ENCODE measurements around the gene ICAM2. TPM values are rescaled to one million over a fixed set of nuclear protein-coding genes. Genes with fewer than 3 reads are reported as not detected.

Gene ICAM2
- total and polyA plus RNA-seq, 4 donors = 58.7 to 77.7 (median 62.2) TPM

GRCh38 chr17:64005734-64006167, 14.7 kb downstream of the ICAM2 start:
- H3K4me1 ChIP-seq (ENCODE audit: control insufficient read depth in 5 of 5, insufficient read depth in 5 of 5, low read length in 5 of 5) = peaks cover 0 to 30% (median 24%) of the 10 kb centered on the region in 5 donors
- WGBS, 2 donors = 32 to 35% methylated on average over 6 of the region's 6 CpGs
- peaks cover 0 to 1% (median 0%) of the 10 kb centered on the region in 4 donors for H3K9me3 ChIP-seq (ENCODE audit: control insufficient read depth in 4 of 4, insufficient read depth in 3 of 4, low read length in 3 of 4)
- H3K9ac ChIP-seq (ENCODE audit: insufficient read depth in 1 of 2, low read length in 2 of 2) = no peak overlapping the region
- TF ChIP-seq CTCF (IDR thresholded peaks at IDR 0.05; ENCODE audit: control extremely low read depth, extremely low read depth) = no peak
- H3K27me3 ChIP-seq (ENCODE audit: control insufficient read depth in 3 of 3, insufficient read depth in 3 of 3, low read length in 2 of 3) = no peaks in the 10 kb centered on the region
- no peak for ATAC-seq (ENCODE audit: insufficient read depth, low FRiP score)
- peaks cover 0 to 11% (median 0%) of the 10 kb centered on the region in 4 donors for H3K36me3 ChIP-seq (ENCODE audit: control insufficient read depth in 4 of 4, insufficient read depth in 4 of 4, low read length in 4 of 4)
- peak; percentile 64 to 77 (median 69) for DNase-seq
- H3K27ac ChIP-seq (ENCODE audit: low read depth in 1 of 2, low read length in 1 of 2) = peak overlapping the region in 1 of 2 donors; percentile 33
- H3K4me3 ChIP-seq = peak overlapping the region; percentile 23

GRCh38 chr17:64004903-64005733, 15.3 kb downstream of the ICAM2 start:
- Histone ChIP-seq H3K4me3 (peak overlapping the region; percentile 23), H3K27ac (ENCODE audit: low read depth in 1 of 2, low read length in 1 of 2) (peak overlapping the region in 1 of 2 donors; percentile 33), H3K9me3 (ENCODE audit: control insufficient read depth in 4 of 4, insufficient read depth in 3 of 4, low read length in 3 of 4) (peaks cover 0 to 1% (median 0%) of the 10 kb centered on the region in 4 donors), H3K9ac (ENCODE audit: insufficient read depth in 1 of 2, low read length in 2 of 2) (no peak overlapping the region), H3K27me3 (ENCODE audit: control insufficient read depth in 3 of 3, insufficient read depth in 3 of 3, low read length in 2 of 3) (no peaks in the 10 kb centered on the region), H3K4me1 (ENCODE audit: control insufficient read depth in 5 of 5, insufficient read depth in 5 of 5, low read length in 5 of 5) (peaks cover 0 to 30% (median 24%) of the 10 kb centered on the region in 5 donors), H3K36me3 (ENCODE audit: control insufficient read depth in 4 of 4, insufficient read depth in 4 of 4, low read length in 4 of 4) (peaks cover 0 to 11% (median 0%) of the 10 kb centered on the region in 4 donors)
- 66 to 81% methylated on average over 19 of the region's 19 CpGs for WGBS, 2 donors
- peak in 1 of 3 donors; percentile 64 for DNase-seq
- ATAC-seq (ENCODE audit: insufficient read depth, low FRiP score) = no peak
- TF ChIP-seq CTCF (IDR thresholded peaks at IDR 0.05; ENCODE audit: control extremely low read depth, extremely low read depth) = no peak

GRCh38 chr17:64004218-64004770, 16.1 kb downstream of the ICAM2 start:
- Histone ChIP-seq H3K9ac (ENCODE audit: insufficient read depth in 1 of 2, low read length in 2 of 2) (no peak overlapping the region), H3K9me3 (ENCODE audit: control insufficient read depth in 4 of 4, insufficient read depth in 3 of 4, low read length in 3 of 4) (peaks cover 0 to 1% (median 0%) of the 10 kb centered on the region in 4 donors), H3K27ac (ENCODE audit: low read depth in 1 of 2, low read length in 1 of 2) (no peak overlapping the region), H3K36me3 (ENCODE audit: control insufficient read depth in 4 of 4, insufficient read depth in 4 of 4, low read length in 4 of 4) (peaks cover 0 to 11% (median 0%) of the 10 kb centered on the region in 4 donors), H3K27me3 (ENCODE audit: control insufficient read depth in 3 of 3, insufficient read depth in 3 of 3, low read length in 2 of 3) (no peaks in the 10 kb centered on the region), H3K4me3 (no peak overlapping the region), H3K4me1 (ENCODE audit: control insufficient read depth in 5 of 5, insufficient read depth in 5 of 5, low read length in 5 of 5) (peaks cover 0 to 29% (median 24%) of the 10 kb centered on the region in 5 donors)
- ATAC-seq (ENCODE audit: insufficient read depth, low FRiP score) (no peak), DNase-seq (no peak)
- TF ChIP-seq CTCF (IDR thresholded peaks at IDR 0.05; ENCODE audit: control extremely low read depth, extremely low read depth) = no peak
- WGBS, 2 donors = 92% methylated on average over 7 of the region's 7 CpGs

All from lung (tissue), 12 donors.